HG03280 (cell line): ENCODE data around the gene NDUFB4.
"Not testable (repeated sequence)": the region's sequence is repeated elsewhere in the genome, so short reads cannot be mapped to it uniquely, and the experiment has no call there.

Experiments used
- ATAC-seq: cut with Tn5 transposase; IDR thresholded peaks from one replicate; pipeline ENCODE4 v1.9.1; 2021; ENCODE audit warnings: mild to moderate bottlenecking, moderate library complexity; ENCODE audit not compliant: unreplicated experiment

Gene NDUFB4

DNA sequence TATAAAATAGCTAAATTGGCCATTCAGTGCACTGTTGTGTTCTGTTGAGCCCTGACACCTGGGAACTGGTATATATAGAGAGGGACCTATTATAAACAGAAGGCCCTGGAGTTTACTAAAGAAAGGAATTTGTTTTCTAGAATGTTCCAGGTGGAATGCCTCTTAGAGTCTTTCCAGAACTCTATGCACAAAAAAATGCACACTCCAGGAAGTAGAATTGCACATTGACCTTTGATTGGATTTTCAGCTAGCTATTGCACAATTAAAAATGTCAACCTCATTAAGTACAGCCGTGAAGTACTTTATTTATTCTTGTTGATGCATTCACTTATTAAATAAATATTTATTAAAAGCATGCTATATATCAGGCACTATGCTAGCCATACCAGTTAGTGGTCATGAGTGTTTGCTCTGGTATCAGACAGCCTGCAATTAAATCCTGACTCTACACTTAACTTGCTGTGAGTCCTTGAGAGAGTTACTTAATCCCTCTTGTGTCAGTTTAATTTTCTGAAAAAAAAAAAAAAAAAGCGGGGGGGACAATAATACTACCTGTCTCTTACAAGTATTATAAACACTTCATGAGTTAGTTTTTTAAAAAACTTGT lies 40.8 kb downstream of the NDUFB4 start:
- ATAC-seq: no peak

DNA sequence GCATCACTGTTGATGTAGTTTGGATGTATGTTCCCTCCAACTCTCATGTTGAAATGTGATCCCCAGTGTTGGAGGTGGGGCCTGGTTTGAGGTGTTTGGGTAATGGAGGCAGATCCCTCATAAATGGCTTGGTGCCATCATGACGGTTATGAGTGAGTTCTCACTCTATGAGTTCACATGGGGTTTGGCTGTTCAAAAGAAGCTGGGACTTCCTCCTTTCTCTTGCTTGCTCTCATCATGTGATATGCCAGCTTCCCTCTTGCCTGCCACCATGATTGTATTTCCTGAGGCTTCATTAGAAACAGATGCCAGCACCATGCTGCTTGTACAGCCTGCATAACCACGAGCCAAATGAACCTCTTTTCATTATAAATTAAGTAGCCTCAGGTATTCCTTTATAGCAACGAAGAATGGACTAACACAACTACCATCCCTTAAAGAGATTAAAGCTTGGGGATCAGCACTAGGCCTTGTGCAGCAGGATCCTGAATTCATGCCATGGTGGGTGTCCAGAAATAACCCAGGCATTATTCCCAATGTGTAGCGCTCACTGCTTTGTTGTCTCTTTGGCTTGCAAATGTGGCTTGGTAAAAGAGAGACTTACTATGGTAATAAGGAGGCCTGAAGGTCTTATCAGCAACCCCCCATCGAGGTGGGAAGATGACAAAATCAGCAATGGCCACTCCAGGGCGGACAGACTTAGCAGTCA lies 41.9 kb downstream of the NDUFB4 start:
- no peak for ATAC-seq

DNA sequence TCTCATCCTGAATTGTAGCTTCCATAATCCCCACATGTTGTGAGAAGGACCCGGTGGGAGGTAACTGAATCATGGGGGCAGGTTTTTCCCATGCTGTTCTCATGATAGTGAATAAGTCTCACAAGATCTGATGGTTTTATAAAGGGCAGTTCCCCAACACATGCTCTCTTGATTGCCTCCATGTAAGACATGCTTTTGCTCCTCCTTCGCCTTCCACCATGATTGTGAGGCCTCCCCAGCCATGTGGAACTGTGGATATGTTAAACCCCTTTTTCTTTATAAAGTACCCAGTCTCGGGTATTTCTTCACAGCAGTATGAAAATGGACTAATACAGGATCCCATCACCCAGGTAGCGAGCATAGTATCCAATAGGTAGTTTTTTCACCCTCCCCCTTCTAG lies 42.7 kb downstream of the NDUFB4 start:
- ATAC-seq: not testable (repeated sequence)

DNA sequence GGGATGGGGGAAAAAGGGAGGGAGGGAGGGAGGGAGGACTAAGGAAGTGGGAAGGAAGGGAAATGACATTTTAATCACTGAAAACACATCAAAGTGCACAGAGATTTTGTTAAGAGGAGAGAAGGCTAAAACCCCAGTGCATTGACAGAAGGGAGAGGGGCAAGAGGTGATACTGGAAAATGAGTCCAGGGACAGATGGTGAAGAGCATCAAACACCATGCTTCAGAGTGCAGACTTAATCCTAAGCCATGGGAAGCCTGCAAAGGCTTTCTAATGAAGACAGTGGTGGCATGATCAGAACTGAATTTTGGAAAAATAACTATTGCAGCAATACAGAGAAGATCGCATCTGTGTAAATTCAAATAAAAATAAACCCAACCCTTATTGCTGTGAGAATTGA lies 44.1 kb downstream of the NDUFB4 start:
- ATAC-seq: no peak

DNA sequence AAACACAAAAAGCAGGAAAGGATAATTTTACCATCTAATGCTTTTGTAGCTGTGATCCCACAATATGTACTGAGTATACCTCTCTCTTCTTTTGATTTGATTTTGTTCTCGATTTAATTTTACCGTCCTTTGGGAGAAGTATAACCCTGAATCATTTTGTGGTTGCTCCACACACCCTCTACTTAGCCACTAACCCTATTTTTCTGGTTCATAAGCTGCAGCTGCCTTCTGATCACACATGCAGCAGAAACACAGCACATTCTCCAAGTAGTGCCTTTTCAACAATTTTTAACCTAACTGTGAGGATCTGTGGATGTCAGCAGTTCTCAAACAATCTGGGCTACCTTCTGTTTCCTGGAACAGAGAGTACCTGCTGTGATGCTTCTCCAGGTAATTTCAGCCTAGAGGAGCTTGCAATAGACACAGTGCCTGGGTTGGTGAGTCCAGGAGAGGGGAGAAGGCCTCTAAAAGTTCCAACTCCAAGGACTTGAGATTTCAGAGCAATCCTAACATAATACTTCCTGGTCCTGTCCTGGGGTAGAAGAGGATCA lies 45.6 kb downstream of the NDUFB4 start:
- no peak for ATAC-seq

DNA sequence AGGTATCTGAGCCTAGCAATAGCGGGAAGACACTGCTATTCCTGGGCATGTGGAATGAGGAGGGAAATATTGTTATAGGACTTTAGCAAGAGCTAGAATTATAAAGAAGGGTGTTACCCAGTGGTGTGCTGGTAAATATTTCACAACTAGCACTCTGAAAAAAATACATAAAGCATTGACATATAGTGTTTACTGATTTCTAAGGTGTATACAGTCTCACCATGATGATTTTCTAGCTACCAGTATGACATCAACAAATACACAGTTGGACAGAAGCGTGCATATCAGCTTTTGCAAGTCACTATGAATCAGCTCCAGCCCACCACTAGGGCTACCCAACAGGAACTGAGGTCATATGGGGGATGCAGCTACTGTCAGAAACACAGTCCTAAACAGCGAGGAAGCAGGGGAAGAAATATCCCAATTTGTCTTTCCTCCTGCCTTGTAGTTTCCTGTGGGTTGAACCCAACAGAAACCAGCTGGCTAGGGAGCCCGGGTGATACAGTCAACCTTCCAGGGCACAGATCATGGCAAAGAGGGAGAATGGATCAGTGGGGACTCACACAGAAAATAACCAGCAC lies 46.3 kb downstream of the NDUFB4 start:
- ATAC-seq: no peak

DNA sequence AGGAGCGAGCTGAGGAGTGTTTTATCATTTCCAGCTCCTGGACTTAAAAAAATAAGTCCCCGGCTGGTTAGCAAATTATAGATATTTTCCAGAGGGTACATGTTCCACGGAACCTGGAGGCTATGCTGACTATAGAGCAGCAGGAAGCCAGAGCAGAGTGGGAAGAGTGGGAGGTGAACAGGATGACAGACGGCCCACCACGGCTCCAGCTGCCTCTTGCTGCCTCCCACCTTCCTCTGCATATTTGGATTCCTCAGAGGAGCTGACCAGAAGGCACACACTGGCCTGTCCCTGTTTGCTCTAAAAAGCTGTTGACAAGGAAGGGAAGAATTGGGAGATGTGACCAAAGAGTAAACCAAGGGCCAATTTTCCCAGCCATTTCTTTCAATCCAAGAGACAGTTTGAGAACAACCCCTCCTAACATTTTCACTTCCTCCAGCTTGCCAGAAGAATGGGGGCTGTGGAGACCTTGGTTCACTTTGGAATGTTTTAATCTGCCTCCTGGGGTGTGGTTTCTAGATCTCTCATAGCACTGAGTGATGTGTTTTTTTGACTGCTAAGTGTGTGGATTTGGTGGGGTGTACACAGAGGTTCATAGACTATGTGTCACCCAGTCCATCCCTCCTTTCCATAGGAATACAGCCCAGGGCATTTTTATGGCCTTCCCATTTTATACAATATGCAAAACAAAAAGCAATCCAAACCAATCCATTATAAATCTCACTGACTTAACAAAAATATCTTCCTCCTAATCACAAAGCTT lies 49.1 kb downstream of the NDUFB4 start:
- no peak for ATAC-seq

DNA sequence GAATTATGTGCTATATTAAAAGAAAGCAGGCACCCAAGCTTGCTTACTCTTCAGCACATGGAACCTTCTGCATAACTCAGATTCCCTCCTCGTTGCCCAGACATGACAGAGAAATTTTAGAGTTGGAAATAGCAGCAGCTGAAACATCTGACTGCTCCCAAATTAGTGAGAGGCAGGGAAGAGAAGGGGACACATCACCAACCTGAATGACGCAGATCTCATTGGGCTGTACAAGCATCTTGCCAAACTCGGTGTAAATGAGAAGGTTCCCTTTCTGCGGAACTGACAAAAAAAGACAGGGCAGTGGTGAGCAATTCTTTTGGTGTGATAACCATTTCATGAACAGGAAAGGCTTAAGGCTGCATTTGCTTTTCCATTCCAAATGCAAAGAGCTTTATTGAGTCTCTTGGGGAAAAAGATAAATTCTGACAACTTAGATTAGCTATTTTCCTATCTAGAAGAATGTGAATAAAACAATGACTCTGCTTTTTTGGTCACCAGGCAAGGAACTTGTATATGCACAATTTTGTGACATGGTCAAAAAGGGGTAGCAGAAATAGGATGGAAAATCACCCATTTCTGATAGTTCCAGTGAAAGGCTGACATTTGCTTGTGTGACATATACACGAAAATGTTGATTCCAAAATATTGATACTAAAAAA lies 50.8 kb downstream of the NDUFB4 start:
- ATAC-seq: no peak

DNA sequence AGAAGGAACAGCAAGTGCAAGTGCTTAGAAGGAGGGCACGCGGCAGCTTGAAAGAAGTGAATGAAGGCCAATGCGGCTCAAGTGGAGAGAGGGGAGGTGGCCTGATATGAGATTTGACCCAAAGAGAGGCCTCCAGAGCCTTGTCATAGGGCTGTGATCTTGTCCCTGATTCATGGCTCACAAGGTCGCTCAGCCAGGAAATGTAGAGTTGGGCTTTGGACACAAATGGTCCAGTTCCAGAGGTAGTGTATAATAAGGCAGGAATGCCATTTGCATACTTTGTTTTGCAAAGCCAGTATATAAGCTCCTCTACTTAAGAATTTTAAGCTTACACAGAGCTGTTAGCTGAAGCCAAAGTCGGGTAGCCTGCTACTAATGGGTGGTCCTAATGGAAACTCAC lies 52.2 kb downstream of the NDUFB4 start:
- no peak for ATAC-seq

DNA sequence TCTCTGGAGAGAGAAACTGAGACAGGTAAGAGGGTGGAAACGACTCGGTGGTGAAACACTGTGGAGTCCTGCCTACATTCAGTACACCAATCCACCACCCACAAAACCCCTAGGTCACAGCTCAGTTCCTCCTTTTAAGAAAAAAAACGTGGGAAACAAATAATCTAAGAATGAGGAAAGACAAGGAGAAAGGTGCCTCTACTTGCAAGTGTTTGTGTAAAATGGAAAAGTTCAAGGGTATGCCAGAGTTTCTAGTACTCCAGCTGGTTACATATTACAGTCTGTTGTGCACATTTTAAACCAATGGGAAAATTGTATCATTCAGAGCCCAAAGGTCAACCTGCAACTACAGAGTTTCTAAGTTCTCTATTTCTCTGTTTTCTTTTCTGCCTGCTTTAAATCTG lies 53.7 kb downstream of the NDUFB4 start:
- no peak for ATAC-seq

DNA sequence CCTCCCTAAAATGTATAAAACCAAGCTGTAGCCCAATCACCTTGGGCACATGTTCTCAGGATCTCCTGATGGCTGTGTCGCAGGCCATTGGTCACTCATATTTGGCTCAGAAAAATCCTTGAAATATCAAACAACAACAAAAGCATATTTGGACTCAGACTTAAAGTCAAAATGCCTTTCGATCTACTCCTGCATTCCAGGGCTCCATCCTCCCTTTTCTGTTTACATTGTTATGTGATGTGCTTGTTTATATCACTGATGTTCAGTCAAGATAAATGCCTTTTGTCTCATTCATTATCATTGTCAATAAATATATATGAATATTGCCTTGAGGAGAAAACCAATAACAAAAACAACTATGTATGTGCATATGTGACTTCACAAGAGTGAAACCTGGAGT lies 54.2 kb downstream of the NDUFB4 start:
- no peak for ATAC-seq
